Stomach smooth muscle (tissue), 2 donors: Measurements from ENCODE around the gene ATP6V0C.
"Not testable (repeated sequence)": the region's sequence is repeated elsewhere in the genome, so short reads cannot be mapped to it uniquely, and the experiment has no call there.

ENCODE experiments used
- H3K27ac ChIP-seq: one replicate; pipeline ENCODE4 v1.7.0; 2013; ENCODE audit warnings: mild to moderate bottlenecking, low read length, inconsistent platforms
- H3K27me3 ChIP-seq, 2 donors: one replicate each; pipeline ENCODE4 v1.7.0; 2013; ENCODE audit warnings: low read length in 2 of 2; ENCODE audit not compliant: insufficient read depth in 2 of 2, control insufficient read depth in 1 of 2
- H3K36me3 ChIP-seq, 2 donors: one replicate each; pipeline ENCODE4 v1.7.0; 2013; ENCODE audit warnings: low read length in 2 of 2; ENCODE audit not compliant: control insufficient read depth in 2 of 2, insufficient read depth in 2 of 2
- H3K4me1 ChIP-seq: one replicate; pipeline ENCODE4 v1.7.0; 2013; ENCODE audit warnings: low read length; ENCODE audit not compliant: control insufficient read depth, insufficient read depth
- H3K4me3 ChIP-seq, 2 donors: one replicate each; pipeline ENCODE4 v1.7.0; 2013; ENCODE audit warnings: low read length in 2 of 2
- H3K9ac ChIP-seq, 2 donors: one replicate each; pipeline ENCODE4 v1.7.0; 2013; ENCODE audit warnings: low read length in 2 of 2, mild to moderate bottlenecking in 1 of 2
- H3K9me3 ChIP-seq, 2 donors: one replicate each; pipeline ENCODE4 v1.7.0; 2013; ENCODE audit warnings: low read length in 2 of 2; ENCODE audit not compliant: control insufficient read depth in 2 of 2
- donor health status: healthy.
- donor health status: Pancreatic carcinoma.

ATP6V0C gene

GRCh38 chr16:2476345-2476720 lies 37.4 kb upstream of the ATP6V0C start:
- Histone ChIP-seq H3K9me3 (no peaks in the 10 kb centered on the region), H3K4me3 (peak overlapping the region in 1 of 2 donors; percentile 76), H3K36me3 (no peaks in the 10 kb centered on the region), H3K4me1 (peaks cover 36% of the 10 kb centered on the region), H3K9ac (peak overlapping the region in 1 of 2 donors; percentile 55), H3K27me3 (peaks cover 11 to 19% of the 10 kb centered on the region in 2 donors), H3K27ac (no peak overlapping the region)

- H3K4me1 ChIP-seq, result peaks cover 31% of the 10 kb centered on the region
- no peaks in the 10 kb centered on the region for H3K36me3 ChIP-seq
- peaks cover 11 to 15% of the 10 kb centered on the region in 2 donors for H3K27me3 ChIP-seq
- H3K9me3 ChIP-seq, result no peaks in the 10 kb centered on the region
- no peak overlapping the region for H3K9ac ChIP-seq
- H3K4me3 ChIP-seq, result no peak overlapping the region
- no peak overlapping the region for H3K27ac ChIP-seq
These were observed 37.0 kb upstream of the ATP6V0C start for GRCh38 chr16:2476741-2477140.

- H3K4me1 ChIP-seq, result peaks cover 28% of the 10 kb centered on the region
- peaks cover 6 to 9% of the 10 kb centered on the region in 2 donors for H3K27me3 ChIP-seq
- H3K9ac ChIP-seq, result no peak overlapping the region
- H3K27ac ChIP-seq, result no peak overlapping the region
- no peaks in the 10 kb centered on the region for H3K9me3 ChIP-seq
- H3K36me3 ChIP-seq, result no peaks in the 10 kb centered on the region
- H3K4me3 ChIP-seq, result no peak overlapping the region
These were observed 36.4 kb upstream of the ATP6V0C start for GRCh38 chr16:2477327-2477726.

GRCh38 chr16:2478279-2478678 lies 35.5 kb upstream of the ATP6V0C start:
- no peaks in the 10 kb centered on the region for H3K36me3 ChIP-seq
- peaks cover 34% of the 10 kb centered on the region for H3K4me1 ChIP-seq
- H3K27me3 ChIP-seq, result no peaks in the 10 kb centered on the region
- H3K9ac ChIP-seq, result no peak overlapping the region
- no peak overlapping the region for H3K27ac ChIP-seq
- no peak overlapping the region for H3K4me3 ChIP-seq
- no peaks in the 10 kb centered on the region for H3K9me3 ChIP-seq

GRCh38 chr16:2479996-2480395 lies 33.8 kb upstream of the ATP6V0C start:
- H3K9me3 ChIP-seq, H3K9ac ChIP-seq, H3K36me3 ChIP-seq, H3K4me3 ChIP-seq, H3K27ac ChIP-seq, H3K27me3 ChIP-seq: not testable (repeated sequence)
- peaks cover 37% of the 10 kb centered on the region for H3K4me1 ChIP-seq

GRCh38 chr16:2480948-2481347 lies 32.8 kb upstream of the ATP6V0C start:
- Histone ChIP-seq H3K9ac (no peak overlapping the region), H3K27ac (no peak overlapping the region)

GRCh38 chr16:2481676-2482075 lies 32.1 kb upstream of the ATP6V0C start:
- H3K27me3 ChIP-seq, result no peaks in the 10 kb centered on the region
- peaks cover 34% of the 10 kb centered on the region for H3K4me1 ChIP-seq
- no peaks in the 10 kb centered on the region for H3K36me3 ChIP-seq
- H3K9me3 ChIP-seq, result no peaks in the 10 kb centered on the region
- H3K27ac ChIP-seq, result no peak overlapping the region
- no peak overlapping the region for H3K4me3 ChIP-seq
- H3K9ac ChIP-seq, result peak overlapping the region in 1 of 2 donors; percentile 74

More at GRCh38 chr16:2480948-2481347, 32.8 kb upstream of the ATP6V0C start:
- Histone ChIP-seq H3K27me3 (no peaks in the 10 kb centered on the region), H3K36me3 (no peaks in the 10 kb centered on the region), H3K9me3 (no peaks in the 10 kb centered on the region), H3K4me3 (no peak overlapping the region), H3K4me1 (peaks cover 34% of the 10 kb centered on the region)

GRCh38 chr16:2482249-2482648 lies 31.5 kb upstream of the ATP6V0C start:
- Histone ChIP-seq H3K27me3 (no peaks in the 10 kb centered on the region), H3K4me3 (peak overlapping the region; percentile 25 to 71), H3K27ac (peak overlapping the region; percentile 88), H3K9ac (peak overlapping the region; percentile 74 to 80), H3K9me3 (no peaks in the 10 kb centered on the region), H3K4me1 (peaks cover 39% of the 10 kb centered on the region), H3K36me3 (no peaks in the 10 kb centered on the region)

- H3K9me3 ChIP-seq, result no peaks in the 10 kb centered on the region
- H3K4me1 ChIP-seq, result peaks cover 43% of the 10 kb centered on the region
- no peaks in the 10 kb centered on the region for H3K36me3 ChIP-seq
- peak overlapping the region; percentile 74 to 80 for H3K9ac ChIP-seq
- H3K4me3 ChIP-seq, result peak overlapping the region; percentile 62 to 71
- no peaks in the 10 kb centered on the region for H3K27me3 ChIP-seq
- peak overlapping the region; percentile 88 for H3K27ac ChIP-seq
These were observed 30.8 kb upstream of the ATP6V0C start for GRCh38 chr16:2482708-2483534.

GRCh38 chr16:2483939-2484897 lies 29.5 kb upstream of the ATP6V0C start:
- Histone ChIP-seq H3K27ac (peak overlapping the region; percentile 88), H3K9ac (peak overlapping the region; percentile 74 to 80), H3K4me1 (peaks cover 41% of the 10 kb centered on the region), H3K27me3 (no peaks in the 10 kb centered on the region), H3K9me3 (no peaks in the 10 kb centered on the region), H3K36me3 (no peaks in the 10 kb centered on the region), H3K4me3 (peak overlapping the region in 1 of 2 donors; percentile 71)
